Large intestine (tissue), 3 donors: Measurements from ENCODE around the gene RTN4. TPM values are rescaled to one million over a fixed set of nuclear protein-coding genes. Genes with fewer than 3 reads are reported as not detected.
A peak's percentile ranks its signal among the peaks of the same experiment; 100 is the strongest.
"Not testable (repeated sequence)": the region's sequence is repeated elsewhere in the genome, so short reads cannot be mapped to it uniquely, and the experiment has no call there.

ENCODE experiments used
- DNase-seq, 2 donors: peaks; one replicate each; pipeline versions ENCODE4 v3.0.0 to v3.0.0-alpha.2; 2013
- H3K27ac ChIP-seq: one replicate; pipeline ENCODE4 v1.5.1; 2013; ENCODE audit warnings: low read length
- H3K27me3 ChIP-seq: 2 replicates; pipeline ENCODE4 v1.6.1; 2013; ENCODE audit warnings: low read length; ENCODE audit not compliant: control insufficient read depth, insufficient read depth
- H3K36me3 ChIP-seq: 2 replicates; pipeline ENCODE4 v1.6.1; 2013; ENCODE audit warnings: low read length; ENCODE audit not compliant: control insufficient read depth, insufficient read depth
- H3K4me1 ChIP-seq: one replicate; pipeline ENCODE4 v1.6.1; 2013; ENCODE audit warnings: low read length; ENCODE audit not compliant: control insufficient read depth, insufficient read depth
- H3K4me3 ChIP-seq: one replicate; pipeline ENCODE4 v1.5.1; 2013; ENCODE audit warnings: low read length
- H3K9me3 ChIP-seq: one replicate; pipeline ENCODE4 v1.6.1; 2013; ENCODE audit warnings: mild to moderate bottlenecking, low read depth, low read length, moderate library complexity; ENCODE audit not compliant: control insufficient read depth
- WGBS: methylation state at CpG from one replicate; pipeline ENCODE4 v1.1.5; 2013; ENCODE audit warnings: low lambda C conversion rate; ENCODE audit not compliant: insufficient coverage; 5-methylcytosine and 5-hydroxymethylcytosine counted together
- polyA plus RNA-seq: library from polyadenylated mRNA; unstranded; fragments of 120-200 nt; gene quantifications from one replicate; pipeline ENCODE4 v1.2.1, GENCODE V29; 2013

Gene RTN4
- polyA plus RNA-seq, 1 donor: 259 TPM

- no peaks in the 10 kb centered on the region for H3K9me3 ChIP-seq
- H3K27me3 ChIP-seq: no peaks in the 10 kb centered on the region
- no peak overlapping the region for H3K27ac ChIP-seq
- no peaks in the 10 kb centered on the region for H3K36me3 ChIP-seq
- no peak for DNase-seq
- no CpG with 5 or more reads among the region's 9 CpGs for WGBS
- H3K4me1 ChIP-seq: no peaks in the 10 kb centered on the region
- H3K4me3 ChIP-seq: no peak overlapping the region
Observed at GRCh38 chr2:55076721-55077120, 26.5 kb upstream of the RTN4 start.

GRCh38 chr2:55076019-55076418 is 25.8 kb upstream of the RTN4 start:
- H3K9me3 ChIP-seq, H3K4me3 ChIP-seq, DNase-seq, H3K36me3 ChIP-seq, H3K4me1 ChIP-seq, H3K27ac ChIP-seq, H3K27me3 ChIP-seq: not testable (repeated sequence)
- no CpG with 5 or more reads among the region's 1 CpG for WGBS

- 59% methylated on average over 3 of the region's 6 CpGs for WGBS
- DNase-seq: no peak
- Histone ChIP-seq H3K4me1 (no peaks in the 10 kb centered on the region), H3K27ac (no peak overlapping the region), H3K9me3 (no peaks in the 10 kb centered on the region), H3K27me3 (no peaks in the 10 kb centered on the region), H3K4me3 (no peak overlapping the region), H3K36me3 (no peaks in the 10 kb centered on the region)
Observed at GRCh38 chr2:55073000-55073983, 23.0 kb upstream of the RTN4 start.

- Histone ChIP-seq H3K27me3 (no peaks in the 10 kb centered on the region), H3K4me3 (no peak overlapping the region), H3K9me3 (no peaks in the 10 kb centered on the region), H3K27ac (no peak overlapping the region), H3K4me1 (no peaks in the 10 kb centered on the region), H3K36me3 (no peaks in the 10 kb centered on the region)
- DNase-seq: no peak
- WGBS: no CpG with 5 or more reads among the region's 6 CpGs
Observed at GRCh38 chr2:55063713-55064323, 13.6 kb upstream of the RTN4 start.

- H3K27me3 ChIP-seq: no peaks in the 10 kb centered on the region
- 90% methylated on average over 2 of the region's 6 CpGs for WGBS
- H3K4me1 ChIP-seq: no peaks in the 10 kb centered on the region
Observed at GRCh38 chr2:55063226-55063625, 13.0 kb upstream of the RTN4 start.

GRCh38 chr2:55062754-55063153 is 12.5 kb upstream of the RTN4 start:
- Histone ChIP-seq H3K36me3 (no peaks in the 10 kb centered on the region), H3K9me3 (no peaks in the 10 kb centered on the region), H3K4me3 (no peak overlapping the region), H3K27ac (no peak overlapping the region), H3K27me3 (no peaks in the 10 kb centered on the region), H3K4me1 (no peaks in the 10 kb centered on the region)
- DNase-seq: no peak
- WGBS: no CpG with 5 or more reads among the region's 1 CpG

More at GRCh38 chr2:55063226-55063625, 13.0 kb upstream of the RTN4 start:
- DNase-seq: peak in 1 of 2 donors; percentile 3
- Histone ChIP-seq H3K9me3 (no peaks in the 10 kb centered on the region), H3K27ac (no peak overlapping the region), H3K4me3 (no peak overlapping the region), H3K36me3 (no peaks in the 10 kb centered on the region)

- WGBS: 100% methylated on average over 2 of the region's 25 CpGs
- Histone ChIP-seq H3K9me3 (no peaks in the 10 kb centered on the region), H3K4me3 (no peak overlapping the region), H3K36me3 (no peaks in the 10 kb centered on the region), H3K27ac (no peak overlapping the region), H3K4me1 (no peaks in the 10 kb centered on the region), H3K27me3 (no peaks in the 10 kb centered on the region)
- DNase-seq: no peak
Observed at GRCh38 chr2:55061523-55062344, 11.5 kb upstream of the RTN4 start.

- DNase-seq: no peak
- H3K9me3 ChIP-seq: no peaks in the 10 kb centered on the region
- no peaks in the 10 kb centered on the region for H3K36me3 ChIP-seq
- H3K27me3 ChIP-seq: no peaks in the 10 kb centered on the region
- no peak overlapping the region for H3K4me3 ChIP-seq
- no peaks in the 10 kb centered on the region for H3K4me1 ChIP-seq
- WGBS: no CpG with 5 or more reads among the region's 4 CpGs
- H3K27ac ChIP-seq: no peak overlapping the region
Observed at GRCh38 chr2:55059793-55060192, 9.5 kb upstream of the RTN4 start.

GRCh38 chr2:55057474-55057873 is 7.2 kb upstream of the RTN4 start:
- Histone ChIP-seq H3K9me3 (no peaks in the 10 kb centered on the region), H3K36me3 (no peaks in the 10 kb centered on the region), H3K27me3 (no peaks in the 10 kb centered on the region), H3K4me3 (no peak overlapping the region), H3K4me1 (no peaks in the 10 kb centered on the region), H3K27ac (no peak overlapping the region)
- DNase-seq: no peak
- no CpG with 5 or more reads among the region's 3 CpGs for WGBS

- no peak overlapping the region for H3K27ac ChIP-seq
Observed at GRCh38 chr2:55056024-55056521, 5.8 kb upstream of the RTN4 start.

More at GRCh38 chr2:55056024-55056521, 5.8 kb upstream of the RTN4 start:
- no CpG with 5 or more reads among the region's 9 CpGs for WGBS
- DNase-seq: no peak
- Histone ChIP-seq H3K4me3 (no peak overlapping the region), H3K36me3 (no peaks in the 10 kb centered on the region), H3K27me3 (no peaks in the 10 kb centered on the region), H3K9me3 (no peaks in the 10 kb centered on the region), H3K4me1 (peaks cover 7% of the 10 kb centered on the region)
